ENCODE data around the gene FER.
"Not testable (repeated sequence)": the region's sequence is repeated elsewhere in the genome, so short reads cannot be mapped to it uniquely, and the experiment has no call there.

The FER gene

GRCh38 chr5:108881133-108881532 is 133.4 kb downstream of the FER start:
- in situ Hi-C loops (cut with HindIII; ENCODE audit: low pct_ligation_motif_present, low sequenced_read_pairs), result no loop called here
- H3K36me3 ChIP-seq (replicated peaks), result no peaks in the 10 kb centered on the region

GRCh38 chr5:108884736-108885135 is 137.0 kb downstream of the FER start:
- peak; percentile 86 for DNase-seq
- Histone ChIP-seq H3K27me3 (replicated peaks) (no peaks in the 10 kb centered on the region), H3K27ac (peak overlapping the region; percentile 69), H3K4me3 (ENCODE audit: low read depth, low read length) (no peak overlapping the region), H3K36me3 (replicated peaks) (no peaks in the 10 kb centered on the region)
- in situ Hi-C loops (cut with HindIII; ENCODE audit: low pct_ligation_motif_present, low sequenced_read_pairs), result no loop called here
- TF ChIP-seq CTCF (IDR thresholded peaks at IDR 0.05; ENCODE audit: low read depth, low read length, missing control alignments), result no peak

More at GRCh38 chr5:108881133-108881532, 133.4 kb downstream of the FER start:
- Histone ChIP-seq H3K4me3 (ENCODE audit: low read depth, low read length) (no peak overlapping the region), H3K27ac (no peak overlapping the region), H3K27me3 (replicated peaks) (no peaks in the 10 kb centered on the region)
- DNase-seq, result no peak
- no peak for TF ChIP-seq CTCF (IDR thresholded peaks at IDR 0.05; ENCODE audit: low read depth, low read length, missing control alignments)

GRCh38 chr5:108898257-108898656 is 150.6 kb downstream of the FER start:
- in situ Hi-C loops (cut with HindIII; ENCODE audit: low pct_ligation_motif_present, low sequenced_read_pairs), result no loop called here

GRCh38 chr5:108898707-108899106 is 151.0 kb downstream of the FER start:
- no peak for TF ChIP-seq CTCF (IDR thresholded peaks at IDR 0.05; ENCODE audit: low read depth, low read length, missing control alignments)
- Histone ChIP-seq H3K27me3 (replicated peaks) (no peaks in the 10 kb centered on the region), H3K27ac (no peak overlapping the region), H3K4me3 (ENCODE audit: low read depth, low read length) (no peak overlapping the region), H3K36me3 (replicated peaks) (no peaks in the 10 kb centered on the region)
- DNase-seq, result no peak
- in situ Hi-C loops (cut with HindIII; ENCODE audit: low pct_ligation_motif_present, low sequenced_read_pairs), result no loop called here

More at GRCh38 chr5:108898257-108898656, 150.6 kb downstream of the FER start:
- Histone ChIP-seq H3K36me3 (replicated peaks) (no peaks in the 10 kb centered on the region), H3K4me3 (ENCODE audit: low read depth, low read length) (no peak overlapping the region), H3K27me3 (replicated peaks) (no peaks in the 10 kb centered on the region), H3K27ac (no peak overlapping the region)
- no peak for TF ChIP-seq CTCF (IDR thresholded peaks at IDR 0.05; ENCODE audit: low read depth, low read length, missing control alignments)
- no peak for DNase-seq

GRCh38 chr5:108899244-108899643 is 151.5 kb downstream of the FER start:
- H3K27ac ChIP-seq; in situ Hi-C loops (cut with HindIII; ENCODE audit: low pct_ligation_motif_present, low sequenced_read_pairs); H3K27me3 ChIP-seq (replicated peaks); H3K36me3 ChIP-seq (replicated peaks); H3K4me3 ChIP-seq (ENCODE audit: low read depth, low read length): not testable (repeated sequence)
- peak; percentile 43 for DNase-seq

GRCh38 chr5:108900668-108901067 is 153.0 kb downstream of the FER start:
- no peak overlapping the region for H3K27ac ChIP-seq
- no peaks in the 10 kb centered on the region for H3K36me3 ChIP-seq (replicated peaks)
- no peaks in the 10 kb centered on the region for H3K27me3 ChIP-seq (replicated peaks)
- no peak overlapping the region for H3K4me3 ChIP-seq (ENCODE audit: low read depth, low read length)
- DNase-seq, result no peak
- in situ Hi-C loops (cut with HindIII; ENCODE audit: low pct_ligation_motif_present, low sequenced_read_pairs), result no loop called here
- TF ChIP-seq CTCF (IDR thresholded peaks at IDR 0.05; ENCODE audit: low read depth, low read length, missing control alignments), result no peak

Data from brain microvascular endothelial cell (primary cell).